Activated naive CD4-positive, alpha-beta T cell treated with anti-CD3 and anti-CD28 coated beads, Interleukin-2, amount 50 U/mL, for 72 hours (primary cell): ENCODE measurements around the gene DAND5. TPM values are rescaled to one million over a fixed set of nuclear protein-coding genes. Genes with fewer than 3 reads are reported as not detected.

ENCODE experiments used
- ATAC-seq, 2 donors: fragments of 150-1000 bp; cut with Tn5 transposase; 2 replicates each; pipeline ENCODE4 v1.10.0; 2021; ENCODE audit warnings: mild to moderate bottlenecking in 2 of 2, moderate library complexity in 2 of 2
- DNase-seq, 2 donors: peaks; one replicate each; pipeline ENCODE4 v3.0.0; 2021 to 2022; ENCODE audit warnings: low spot score in 2 of 2
- H3K27ac Mint-ChIP-seq, 2 donors: one replicate each; pipeline ENCODE4 v1.8.0; 2022; ENCODE audit warnings: mild to moderate bottlenecking in 2 of 2, mixed read lengths in 2 of 2
- H3K36me3 Mint-ChIP-seq, 2 donors: one replicate each; pipeline ENCODE4 v1.8.0; 2022; ENCODE audit warnings: mixed read lengths in 2 of 2
- H3K9me3 Mint-ChIP-seq, 2 donors: one replicate each; pipeline ENCODE4 v1.8.0; 2022; ENCODE audit warnings: mixed read lengths in 2 of 2
- total RNA-seq, 2 donors: library from RNA; stranded (reverse); gene quantifications; one replicate each; pipeline ENCODE4 v1.2.3, GENCODE V29; 2022

The DAND5 gene
- total RNA-seq, 2 donors from 2014 or later: 0.31 to 1.3 TPM

DNA sequence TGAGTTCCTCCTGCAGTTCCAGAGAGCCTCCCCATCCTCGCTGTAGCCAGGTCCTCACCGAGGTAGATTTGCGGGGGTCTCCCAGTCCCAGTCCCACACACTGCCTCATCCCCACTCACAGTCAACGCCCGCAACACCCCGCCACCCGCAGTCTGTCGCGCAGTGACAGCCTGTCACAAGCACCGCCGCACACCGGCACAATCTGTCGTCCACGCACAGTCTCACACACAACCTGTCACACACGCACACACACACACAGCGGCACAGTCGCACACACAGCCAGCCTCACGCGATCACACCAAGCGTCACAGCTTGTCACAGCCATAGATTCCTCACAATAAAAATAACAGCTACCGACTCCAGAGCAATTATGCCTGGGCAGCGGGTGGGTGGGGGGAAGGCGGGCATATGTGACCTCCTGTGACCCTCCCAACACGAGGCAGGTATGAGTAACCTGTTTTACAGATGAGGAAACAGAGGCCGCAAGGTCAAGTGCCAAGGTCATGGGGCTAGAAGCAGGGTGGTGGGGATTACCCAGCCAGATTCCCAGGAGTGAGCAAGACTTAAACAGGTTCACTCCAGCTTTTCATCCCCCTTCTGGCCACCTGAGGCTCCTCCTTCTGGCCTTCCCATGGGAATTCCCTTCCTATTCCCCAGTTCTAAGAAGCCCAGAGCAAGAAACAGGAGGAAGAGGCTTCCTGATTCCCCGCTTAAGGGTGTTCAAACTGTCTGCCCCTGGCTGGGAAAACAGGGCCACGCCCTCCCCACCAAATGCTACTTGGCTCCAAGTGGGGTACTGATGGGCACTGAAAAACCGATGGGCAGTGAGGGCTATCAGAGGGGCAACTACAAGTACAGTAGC lies 39.8 kb downstream of the DAND5 start:
- Mint-ChIP-seq H3K36me3 (no peaks in the 10 kb centered on the region), H3K27ac (no peak overlapping the region), H3K9me3 (no peaks in the 10 kb centered on the region)
- DNase-seq (no peak), ATAC-seq (no peak)

DNA sequence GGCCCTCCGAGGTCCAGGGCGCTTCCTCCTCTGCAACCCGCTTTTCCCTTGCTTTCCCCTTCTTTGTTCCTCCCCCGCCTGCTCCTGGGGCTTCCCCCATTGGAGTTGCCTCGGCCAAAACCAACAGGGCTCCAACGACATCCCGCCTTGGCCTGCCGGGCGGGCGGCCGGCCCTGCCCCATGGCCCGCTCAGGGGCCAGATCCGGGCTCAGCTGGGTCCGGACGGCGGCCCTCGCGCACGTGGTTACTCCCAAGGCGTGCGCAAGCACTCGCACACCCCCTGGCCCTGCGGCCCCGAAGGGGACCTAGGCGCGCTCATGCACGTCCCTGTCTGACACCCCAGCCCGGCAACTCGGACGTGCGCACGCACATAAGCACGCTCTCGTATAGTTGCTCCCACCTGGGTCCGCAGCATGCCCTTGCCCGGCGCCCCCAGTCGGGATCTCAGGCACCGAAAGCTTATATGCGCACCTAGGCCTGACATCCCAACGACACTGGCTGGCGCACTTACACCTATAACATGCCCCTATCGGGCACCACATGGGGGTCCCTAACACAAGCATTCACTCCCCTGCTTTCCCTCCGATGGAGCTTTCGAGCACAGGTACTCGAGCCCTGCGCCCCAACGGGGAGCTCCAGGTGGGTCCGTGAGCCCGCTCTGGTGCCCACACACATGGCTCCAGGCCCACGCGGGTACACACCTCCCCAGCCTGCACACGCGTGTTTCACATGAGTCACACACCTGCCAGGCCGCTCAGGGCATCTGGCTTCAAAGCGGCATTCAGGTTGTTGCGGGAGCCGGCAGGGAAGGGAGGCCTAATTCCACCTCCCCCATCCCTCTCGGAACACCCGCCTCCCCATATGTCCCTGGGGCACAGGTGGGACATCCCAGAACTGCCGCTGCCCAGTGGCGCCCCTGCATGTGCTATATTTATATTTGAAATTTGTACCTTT lies 40.9 kb downstream of the DAND5 start:
- ATAC-seq: no peak

DNA sequence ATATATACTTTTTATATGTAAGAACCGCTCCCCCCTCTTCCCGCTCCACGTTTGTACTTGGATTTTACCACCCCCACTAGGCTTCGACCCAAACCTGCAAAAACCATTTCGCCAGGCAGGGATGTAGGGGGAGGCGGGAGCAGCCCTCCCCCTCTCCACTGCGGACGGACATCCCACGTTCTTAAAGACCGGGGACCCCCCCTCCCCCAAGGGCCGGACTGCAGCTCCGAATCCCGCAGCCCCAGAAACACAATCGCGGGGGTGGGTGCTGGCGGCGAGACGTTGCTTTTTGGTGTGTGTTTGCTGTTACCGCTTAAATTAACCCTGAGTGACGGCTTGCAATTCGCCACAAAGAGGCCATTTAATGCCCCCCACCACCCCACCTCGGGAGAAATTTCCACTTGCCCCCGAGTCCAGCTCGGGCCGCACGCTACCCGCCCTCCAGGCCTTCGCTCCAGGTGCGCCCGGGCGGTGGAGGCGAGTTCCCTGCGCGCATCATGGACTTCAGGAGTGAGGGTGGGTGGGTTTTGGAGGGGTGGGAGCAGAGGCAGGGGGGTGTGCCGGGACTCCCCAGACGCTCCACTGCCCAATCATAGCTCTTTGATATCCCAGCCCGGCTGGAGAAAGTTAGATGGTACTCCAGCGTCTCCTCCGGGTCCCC lies 41.7 kb downstream of the DAND5 start:
- H3K36me3 Mint-ChIP-seq: no peaks in the 10 kb centered on the region
- ATAC-seq (no peak), DNase-seq (no peak)
- no peaks in the 10 kb centered on the region for H3K9me3 Mint-ChIP-seq
- H3K27ac Mint-ChIP-seq: peak overlapping the region in 1 of 2 donors; percentile 22

More for the DNA sequence above, 40.9 kb downstream of the DAND5 start:
- Mint-ChIP-seq H3K9me3 (no peaks in the 10 kb centered on the region), H3K27ac (no peak overlapping the region), H3K36me3 (no peaks in the 10 kb centered on the region)
- no peak for DNase-seq

GRCh38 chr19:13011653-13012389 lies 42.4 kb downstream of the DAND5 start:
- peak overlapping the region in 1 of 2 donors; percentile 22 for H3K27ac Mint-ChIP-seq

GRCh38 chr19:13012390-13012689 lies 43.0 kb downstream of the DAND5 start:
- Mint-ChIP-seq H3K36me3 (no peaks in the 10 kb centered on the region), H3K27ac (peak overlapping the region in 1 of 2 donors; percentile 86)

More at GRCh38 chr19:13011653-13012389, 42.4 kb downstream of the DAND5 start:
- no peak for DNase-seq
- H3K36me3 Mint-ChIP-seq: no peaks in the 10 kb centered on the region
- no peaks in the 10 kb centered on the region for H3K9me3 Mint-ChIP-seq
- ATAC-seq: no peak

GRCh38 chr19:13012690-13013608 lies 43.6 kb downstream of the DAND5 start:
- Mint-ChIP-seq H3K36me3 (no peaks in the 10 kb centered on the region), H3K9me3 (no peaks in the 10 kb centered on the region), H3K27ac (peak overlapping the region; percentile 66 to 86)
- ATAC-seq (peak; percentile 57 to 82), DNase-seq (peak; percentile 31 to 66)

More at GRCh38 chr19:13012390-13012689, 43.0 kb downstream of the DAND5 start:
- DNase-seq (no peak), ATAC-seq (no peak)
- H3K9me3 Mint-ChIP-seq: no peaks in the 10 kb centered on the region

- Mint-ChIP-seq H3K36me3 (no peaks in the 10 kb centered on the region), H3K9me3 (no peaks in the 10 kb centered on the region), H3K27ac (peak overlapping the region in 1 of 2 donors; percentile 17)
- ATAC-seq (no peak), DNase-seq (no peak)
These were observed 44.3 kb downstream of the DAND5 start for GRCh38 chr19:13013649-13014048.

- DNase-seq: no peak
- ATAC-seq: no peak
- H3K36me3 Mint-ChIP-seq: no peaks in the 10 kb centered on the region
- H3K9me3 Mint-ChIP-seq: no peaks in the 10 kb centered on the region
- peak overlapping the region in 1 of 2 donors; percentile 17 for H3K27ac Mint-ChIP-seq
These were observed 44.9 kb downstream of the DAND5 start for GRCh38 chr19:13014101-13014920.

DNA sequence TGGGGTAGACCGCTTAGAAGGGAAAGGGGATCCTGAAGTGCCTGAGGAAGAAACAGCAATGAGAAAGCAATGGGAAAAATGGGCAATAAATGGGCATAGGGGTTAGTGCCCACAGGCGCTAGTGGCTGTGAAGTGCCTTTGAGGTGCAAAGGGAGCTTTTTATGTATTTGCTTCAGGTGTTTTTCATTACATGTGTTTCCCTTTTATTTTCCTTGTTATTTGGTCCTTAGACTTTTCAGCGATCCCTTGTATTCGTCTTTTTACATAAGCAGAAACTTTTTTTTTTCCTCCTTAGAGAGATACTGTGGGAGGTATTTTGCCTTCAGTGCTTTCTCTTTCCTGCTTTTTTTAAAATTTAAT lies 45.5 kb downstream of the DAND5 start:
- H3K27ac Mint-ChIP-seq: no peak overlapping the region
- no peaks in the 10 kb centered on the region for H3K9me3 Mint-ChIP-seq
- DNase-seq (no peak), ATAC-seq (no peak)
- no peaks in the 10 kb centered on the region for H3K36me3 Mint-ChIP-seq

DNA sequence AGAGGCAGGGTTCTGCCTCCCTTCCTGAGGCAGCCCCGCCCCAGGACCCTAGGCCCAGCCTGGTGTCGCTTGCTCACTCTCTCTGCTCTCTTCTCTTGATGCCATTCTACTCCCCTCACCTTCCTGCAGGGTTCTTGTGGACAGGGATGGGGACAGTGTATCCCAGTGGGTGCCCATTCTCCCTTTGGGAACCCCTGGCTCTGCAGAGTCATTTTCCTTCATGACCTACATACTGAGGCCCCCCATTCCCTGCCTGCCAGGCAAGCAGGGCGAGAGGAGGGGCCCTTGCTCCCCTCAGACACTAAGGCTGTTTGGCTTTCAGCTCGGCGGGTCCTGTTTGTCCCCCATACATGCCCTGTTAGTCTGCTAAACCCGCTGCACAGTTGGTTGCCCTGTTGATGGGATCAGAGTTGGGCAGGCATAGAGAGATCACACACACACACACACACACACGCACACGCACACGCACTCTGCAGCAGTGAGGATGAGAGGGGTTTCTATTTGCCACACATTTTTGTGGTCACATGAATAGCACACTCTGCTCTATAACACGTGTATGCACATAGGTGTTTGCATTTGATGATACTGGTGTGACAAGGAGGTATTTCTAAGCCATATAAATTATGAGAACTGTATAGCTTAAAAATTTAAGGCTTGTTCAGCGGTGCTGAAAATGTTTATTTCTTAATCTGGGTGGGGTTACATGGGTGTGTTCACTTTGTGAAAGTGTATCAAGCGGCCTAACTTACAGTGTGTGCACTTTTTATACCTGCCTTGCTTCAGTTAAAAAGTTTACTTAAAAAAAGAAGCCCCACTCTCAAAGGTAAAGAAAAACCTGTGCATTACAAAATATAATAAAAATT lies 46.2 kb downstream of the DAND5 start:
- Mint-ChIP-seq H3K36me3 (no peaks in the 10 kb centered on the region), H3K9me3 (no peaks in the 10 kb centered on the region), H3K27ac (no peak overlapping the region)
- no peak for ATAC-seq
- no peak for DNase-seq

- no peaks in the 10 kb centered on the region for H3K36me3 Mint-ChIP-seq
These were observed 46.9 kb downstream of the DAND5 start for GRCh38 chr19:13016245-13016627.

DNA sequence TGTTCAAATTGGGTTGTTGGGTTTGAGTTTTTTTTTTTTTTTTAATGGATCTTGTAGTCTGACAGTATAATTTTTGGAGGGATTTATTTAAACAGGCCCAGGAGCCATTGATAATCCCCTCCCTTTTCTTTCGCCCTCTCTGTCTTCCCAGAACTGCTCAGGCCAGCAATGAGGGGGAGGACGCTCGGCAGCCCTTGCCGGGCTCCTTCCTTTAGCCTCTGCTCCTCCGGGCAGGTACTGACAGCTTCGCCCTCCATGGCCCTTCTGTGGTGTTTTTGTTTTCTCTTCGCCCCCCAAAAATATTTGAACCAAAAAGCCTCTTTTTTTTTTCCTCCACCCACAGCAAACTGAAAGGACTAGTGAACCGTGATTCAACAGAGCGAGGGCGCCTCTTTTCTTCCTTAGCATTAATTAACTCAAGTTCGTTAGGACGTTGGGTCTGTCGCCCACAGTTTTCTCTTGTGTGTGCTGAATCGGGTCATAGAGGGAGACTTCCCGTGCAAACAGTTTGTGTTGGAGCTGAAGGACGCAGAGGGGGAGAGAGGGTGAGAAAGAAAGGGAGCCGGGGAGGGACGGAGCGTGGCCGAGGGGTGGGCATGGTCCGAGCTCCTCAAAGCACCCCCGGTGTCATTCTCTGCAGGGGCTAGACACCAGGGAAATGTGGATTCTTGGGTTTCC lies 47.4 kb downstream of the DAND5 start:
- H3K9me3 Mint-ChIP-seq: no peaks in the 10 kb centered on the region
- H3K27ac Mint-ChIP-seq: no peak overlapping the region
- ATAC-seq (no peak), DNase-seq (no peak)
- no peaks in the 10 kb centered on the region for H3K36me3 Mint-ChIP-seq

More at GRCh38 chr19:13016245-13016627, 46.9 kb downstream of the DAND5 start:
- no peaks in the 10 kb centered on the region for H3K9me3 Mint-ChIP-seq
- H3K27ac Mint-ChIP-seq: no peak overlapping the region
- DNase-seq (no peak), ATAC-seq (no peak)

GRCh38 chr19:13017306-13018034 lies 48.1 kb downstream of the DAND5 start:
- DNase-seq (no peak), ATAC-seq (no peak)
- no peaks in the 10 kb centered on the region for H3K36me3 Mint-ChIP-seq
- no peak overlapping the region for H3K27ac Mint-ChIP-seq
- no peaks in the 10 kb centered on the region for H3K9me3 Mint-ChIP-seq
